Measurements from ENCODE around the gene ABCB1.

DNA sequence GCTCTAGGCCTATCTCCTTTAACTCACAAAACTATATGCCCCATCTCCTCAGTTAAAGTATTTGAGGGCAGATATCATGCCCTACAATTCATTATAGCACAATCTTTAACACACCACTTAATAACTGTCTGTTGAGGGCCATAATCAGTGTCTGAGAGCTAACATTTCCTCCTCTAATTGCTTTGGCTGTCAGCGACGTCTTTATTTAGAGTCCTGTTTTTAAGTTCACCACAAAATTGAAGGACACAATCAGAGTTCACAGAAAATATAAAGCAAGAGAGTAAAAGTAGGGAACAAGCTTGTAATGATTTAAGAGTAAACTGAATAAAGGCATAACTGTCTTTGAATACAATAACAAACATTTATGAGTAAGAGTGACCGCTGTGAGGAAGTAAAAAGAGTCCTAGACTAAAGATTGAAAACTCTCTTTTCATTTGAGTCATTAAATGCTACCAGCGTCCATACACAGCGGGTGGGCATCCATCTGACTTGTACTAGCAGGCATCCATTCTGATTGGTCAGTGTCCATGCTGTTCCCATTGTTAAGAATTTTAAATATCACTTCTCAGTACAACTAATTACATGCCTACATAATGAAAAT is 86.8 kb downstream of the ABCB1 start:
- no peak for TF ChIP-seq POLR2A (IDR thresholded peaks at IDR 0.05)
- TF ChIP-seq, protein P1, sequence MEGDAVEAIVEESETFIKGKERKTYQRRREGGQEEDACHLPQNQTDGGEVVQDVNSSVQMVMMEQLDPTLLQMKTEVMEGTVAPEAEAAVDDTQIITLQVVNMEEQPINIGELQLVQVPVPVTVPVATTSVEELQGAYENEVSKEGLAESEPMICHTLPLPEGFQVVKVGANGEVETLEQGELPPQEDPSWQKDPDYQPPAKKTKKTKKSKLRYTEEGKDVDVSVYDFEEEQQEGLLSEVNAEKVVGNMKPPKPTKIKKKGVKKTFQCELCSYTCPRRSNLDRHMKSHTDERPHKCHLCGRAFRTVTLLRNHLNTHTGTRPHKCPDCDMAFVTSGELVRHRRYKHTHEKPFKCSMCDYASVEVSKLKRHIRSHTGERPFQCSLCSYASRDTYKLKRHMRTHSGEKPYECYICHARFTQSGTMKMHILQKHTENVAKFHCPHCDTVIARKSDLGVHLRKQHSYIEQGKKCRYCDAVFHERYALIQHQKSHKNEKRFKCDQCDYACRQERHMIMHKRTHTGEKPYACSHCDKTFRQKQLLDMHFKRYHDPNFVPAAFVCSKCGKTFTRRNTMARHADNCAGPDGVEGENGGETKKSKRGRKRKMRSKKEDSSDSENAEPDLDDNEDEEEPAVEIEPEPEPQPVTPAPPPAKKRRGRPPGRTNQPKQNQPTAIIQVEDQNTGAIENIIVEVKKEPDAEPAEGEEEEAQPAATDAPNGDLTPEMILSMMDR (IDR thresholded peaks at IDR 0.05) = no peak

All from adrenal gland (tissue), 5 donors.